NCI-H345 treated with DMSO at 0.1 percent for 48 hours (cell line): Measurements from ENCODE around the gene C19orf73.
A peak's percentile ranks its signal among the peaks of the same experiment; 100 is the strongest.
"Not testable (repeated sequence)": the region's sequence is repeated elsewhere in the genome, so short reads cannot be mapped to it uniquely, and the experiment has no call there.

Source experiments
- DNase-seq: peaks from one replicate; lab custom pipeline; 2025; ENCODE audit not compliant: unreplicated experiment; lab: John Stamatoyannopoulos, UW

The C19orf73 gene

GRCh38 chr19:49103331-49104085, 15.4 kb downstream of the C19orf73 start:
- DNase-seq = no peak

- no peak for DNase-seq
Measured at GRCh38 chr19:49102303-49102702, 16.6 kb downstream of the C19orf73 start.

DNA sequence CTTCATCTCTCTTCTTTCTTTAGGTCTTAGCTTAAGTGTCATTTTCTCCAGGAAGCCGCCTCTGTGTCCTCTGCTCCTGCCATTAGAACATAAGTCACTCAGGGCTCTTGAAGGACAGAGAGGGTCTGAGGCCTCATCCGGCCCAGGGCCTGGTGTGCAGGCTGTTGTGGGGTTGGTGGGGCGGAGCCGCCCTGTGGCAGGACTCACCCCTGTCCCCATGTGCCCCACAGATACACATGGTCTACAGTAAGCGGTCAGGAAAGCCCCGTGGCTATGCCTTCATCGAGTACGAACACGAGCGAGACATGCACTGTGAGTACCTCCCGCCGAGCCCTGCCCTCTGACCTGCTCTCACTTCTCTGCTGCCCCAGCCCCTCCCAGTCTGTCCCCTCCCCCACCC, 17.8 kb downstream of the C19orf73 start:
- DNase-seq = no peak

GRCh38 chr19:49098795-49099194, 20.1 kb downstream of the C19orf73 start:
- DNase-seq = no peak

DNA sequence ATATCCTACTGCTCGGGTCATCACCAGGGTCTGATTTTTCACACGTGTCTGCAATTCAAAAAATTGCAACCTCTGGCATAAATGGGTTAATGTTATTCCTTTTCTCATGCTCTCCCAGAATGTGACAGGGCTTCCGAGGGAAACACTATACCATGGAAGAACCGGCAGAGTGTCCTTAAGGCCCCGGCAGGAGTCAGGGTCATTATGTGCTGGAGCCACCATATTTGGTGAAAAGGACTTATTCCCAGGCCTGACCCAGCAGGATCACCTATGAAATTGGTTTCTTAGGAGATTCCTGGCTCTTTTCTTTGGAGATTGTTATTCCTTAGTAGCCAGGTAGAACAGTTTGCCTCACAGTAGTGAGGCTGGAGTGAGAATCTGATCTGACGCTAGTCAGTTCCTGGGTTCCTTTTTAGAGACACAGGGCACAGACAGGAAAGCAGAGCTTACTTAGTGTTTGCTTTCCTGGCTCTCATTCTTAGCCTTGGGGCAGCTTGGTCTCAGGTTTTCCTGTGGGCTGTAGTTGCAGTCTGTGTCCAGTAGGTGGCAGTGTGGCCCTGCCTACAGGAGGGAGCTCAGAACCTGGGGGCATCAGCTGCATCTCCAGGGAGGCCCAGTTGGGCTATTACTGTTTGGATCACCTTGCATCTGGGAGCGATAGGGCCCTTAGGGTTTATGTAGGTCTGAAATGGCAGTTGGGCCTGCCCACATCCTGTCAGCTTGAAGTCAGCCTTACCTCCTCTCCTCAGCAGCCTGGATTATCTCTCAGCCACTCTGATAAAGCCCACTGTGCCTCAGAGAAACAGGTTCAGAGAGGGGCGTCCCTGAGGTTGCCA, 21.3 kb downstream of the C19orf73 start:
- peak; percentile 55 for DNase-seq

DNA sequence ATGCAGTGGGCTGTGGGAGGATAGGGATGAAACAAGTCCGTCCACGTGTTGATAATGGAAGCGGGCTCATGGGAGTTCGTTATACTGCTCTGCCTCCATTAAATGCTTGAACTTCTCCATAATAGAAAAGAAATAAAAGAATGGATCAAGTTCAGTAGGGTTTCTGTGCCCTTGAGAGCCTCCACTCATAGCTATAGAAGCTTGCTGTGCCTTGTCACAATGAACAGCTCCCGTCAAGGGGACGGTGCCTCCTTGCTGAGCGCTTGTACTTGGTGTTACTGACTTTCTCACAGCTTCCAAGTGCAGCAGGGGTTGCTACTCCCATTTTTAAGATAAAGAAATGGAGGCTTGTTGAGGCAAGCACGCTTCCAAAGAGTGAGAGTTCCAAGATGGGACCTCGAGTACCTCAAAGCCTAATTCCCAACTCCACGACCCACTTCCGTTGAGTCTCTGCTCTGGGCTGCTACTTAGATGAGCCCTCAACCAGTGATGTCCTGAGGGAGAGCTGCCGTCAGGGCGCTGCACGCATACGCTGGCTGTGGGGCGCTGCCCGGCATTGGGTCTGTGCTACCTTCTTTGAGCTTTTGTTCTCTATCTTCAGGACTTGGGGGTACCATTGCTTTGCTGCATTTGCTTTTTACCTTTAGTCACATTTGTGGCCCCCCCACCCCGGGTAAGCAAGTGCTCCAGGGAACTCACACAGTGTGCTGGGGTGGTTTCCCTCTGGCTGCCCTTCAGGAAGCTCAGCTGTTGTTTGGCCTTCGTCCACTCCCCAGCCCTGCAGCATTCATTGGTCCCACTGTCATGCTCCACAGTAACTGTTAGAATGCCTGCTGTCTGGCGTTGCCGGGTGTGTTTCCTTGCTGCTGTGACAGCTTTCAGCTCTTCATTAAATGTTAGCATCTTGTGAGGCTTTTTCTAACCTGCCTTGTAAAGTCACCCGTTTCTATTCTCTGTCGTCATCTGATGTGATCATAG, 24.1 kb downstream of the C19orf73 start:
- DNase-seq = no peak

GRCh38 chr19:49092686-49093085, 26.3 kb downstream of the C19orf73 start:
- DNase-seq = no peak

DNA sequence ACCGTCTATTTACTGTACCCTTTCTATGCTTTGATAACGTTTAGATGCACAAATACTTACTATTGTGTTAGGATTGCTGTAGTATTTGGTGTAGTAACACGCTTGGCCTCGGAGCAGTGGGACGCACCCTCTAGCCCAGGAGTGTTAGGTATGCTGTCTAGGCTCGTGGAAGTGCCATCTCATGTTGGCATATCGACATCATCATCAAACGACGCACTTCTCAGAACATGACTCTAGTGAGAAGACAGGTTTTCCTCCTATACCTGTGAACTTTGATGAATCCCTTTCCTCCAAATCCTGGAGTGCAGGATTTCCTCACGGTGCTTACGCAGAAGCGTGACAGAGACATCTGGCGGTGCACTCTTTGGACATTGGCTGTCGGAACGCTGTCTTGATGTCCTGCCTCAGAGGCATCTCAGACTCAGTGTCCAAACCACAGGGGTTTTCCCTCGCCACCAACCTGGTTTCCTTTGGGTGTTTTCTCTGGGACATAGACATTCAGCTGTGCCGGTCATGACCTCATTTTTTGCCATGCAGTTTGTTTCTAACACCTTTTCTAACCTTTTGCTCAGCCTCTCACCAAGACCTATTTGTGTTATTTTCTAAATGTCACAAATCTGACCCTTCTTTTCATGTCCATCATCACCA, 27.4 kb downstream of the C19orf73 start:
- DNase-seq = no peak

- DNase-seq = no peak
Measured at GRCh38 chr19:49086296-49086695, 32.6 kb downstream of the C19orf73 start.

- no peak for DNase-seq
Measured at GRCh38 chr19:49085868-49086232, 33.1 kb downstream of the C19orf73 start.

DNA sequence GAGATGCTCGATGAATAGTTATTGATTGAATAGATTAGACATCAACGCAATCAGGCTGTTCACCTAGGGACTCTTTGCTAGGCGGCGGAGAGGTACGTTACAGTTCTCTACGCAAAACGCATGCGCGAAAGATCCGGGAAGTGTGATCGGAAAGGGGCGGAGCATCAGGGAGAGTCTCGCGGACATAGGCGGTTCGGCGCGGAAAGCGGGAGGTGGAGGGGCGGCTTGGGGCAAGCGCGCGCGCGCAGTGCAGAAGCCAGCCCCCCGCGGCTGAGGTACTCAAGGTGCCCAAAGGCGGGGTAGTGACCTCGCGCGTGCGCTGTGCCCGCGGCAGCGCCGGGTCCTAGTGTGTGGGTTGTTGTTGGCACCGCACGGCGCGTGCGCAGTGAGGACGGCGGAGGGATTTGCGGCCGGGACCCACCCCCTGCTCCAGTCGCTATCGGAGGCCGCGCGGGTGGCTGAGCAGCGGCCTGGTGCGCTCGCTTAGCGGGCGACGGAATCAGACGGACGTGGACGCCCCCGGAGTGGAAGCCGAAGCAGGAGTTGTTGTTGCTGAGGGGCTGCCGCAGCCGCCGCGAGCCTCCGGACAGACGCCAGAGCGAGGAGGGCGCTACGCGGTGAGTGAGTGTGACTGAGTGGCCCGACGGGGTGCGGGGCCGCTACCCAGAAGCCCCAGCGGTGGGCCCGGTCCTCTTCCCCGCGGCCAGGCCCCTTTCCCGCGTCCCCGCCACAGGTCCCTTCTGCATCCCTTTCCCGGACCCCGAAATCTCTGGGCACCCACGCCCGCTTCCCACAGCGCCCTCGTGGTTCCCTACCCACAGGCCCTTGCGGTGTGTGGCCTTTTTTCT, 33.7 kb downstream of the C19orf73 start, which contains the start of gene SNRNP70:
Gene SNRNP70 (plus strand): TSS at position 432 of the 848 bp plus-strand sequence. CDS start 964 bp downstream, outside the sequence.
- peak; percentile 92 for DNase-seq

- DNase-seq = no peak
Measured at GRCh38 chr19:49084206-49085019, 34.5 kb downstream of the C19orf73 start.

DNA sequence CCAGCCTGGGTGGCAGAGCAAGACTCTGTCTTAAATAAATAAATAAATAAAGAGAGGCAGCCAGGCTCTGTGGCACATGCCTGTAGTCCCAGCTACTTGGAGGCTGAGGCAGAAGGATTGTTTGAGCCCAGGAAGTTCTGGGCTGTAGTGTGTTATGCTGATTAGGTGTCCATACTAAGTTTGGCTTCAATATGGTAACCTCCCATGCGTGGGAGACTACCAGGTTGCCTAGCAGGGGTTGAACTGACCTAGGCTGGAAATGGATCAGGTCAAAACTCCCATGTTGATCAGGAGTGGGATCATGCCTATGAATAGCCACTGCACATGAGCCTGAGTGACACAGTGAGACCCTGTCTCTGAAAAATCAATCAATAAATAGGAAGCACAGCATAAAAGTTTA, 37.7 kb downstream of the C19orf73 start:
- DNase-seq = no peak

DNA sequence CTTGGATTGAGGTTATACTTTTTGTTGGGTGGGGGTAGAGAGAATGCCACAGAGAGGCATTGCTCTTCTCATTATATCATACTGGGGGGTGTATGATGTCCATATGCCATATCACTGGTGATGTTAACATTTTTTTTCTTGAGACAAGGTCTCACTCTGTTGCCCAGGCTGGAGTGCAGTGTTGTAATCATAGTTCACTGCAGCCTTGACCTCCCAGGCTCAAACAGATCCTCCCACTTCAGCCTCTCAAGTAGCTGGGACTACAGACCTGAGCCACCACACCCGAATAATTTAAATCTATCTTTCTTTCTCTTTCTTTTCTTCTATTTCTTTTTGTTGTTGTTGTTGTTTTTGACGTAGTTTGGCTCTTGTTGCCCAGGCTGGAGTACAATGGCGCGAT, 38.6 kb downstream of the C19orf73 start:
- DNase-seq = no peak

DNA sequence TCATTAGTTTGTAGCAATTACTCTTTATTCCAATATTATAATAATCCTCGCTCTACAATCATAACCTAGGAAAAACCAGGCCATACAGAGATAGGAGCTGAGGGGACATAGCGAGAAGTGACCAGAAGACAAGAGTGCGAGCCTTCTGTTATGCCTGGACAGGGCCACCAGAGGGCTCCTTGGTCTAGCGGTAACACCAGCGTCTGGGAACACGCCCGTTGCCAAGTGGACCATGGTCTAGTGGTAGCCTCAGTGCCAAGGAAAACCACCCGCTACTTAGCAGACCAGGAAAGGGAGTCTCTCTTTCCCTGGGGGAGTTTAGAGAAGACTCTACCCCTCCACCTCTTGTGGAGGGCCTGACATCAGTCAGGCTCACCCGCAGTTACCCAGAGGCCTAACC, 44.1 kb downstream of the C19orf73 start:
- not testable (repeated sequence) for DNase-seq

DNA sequence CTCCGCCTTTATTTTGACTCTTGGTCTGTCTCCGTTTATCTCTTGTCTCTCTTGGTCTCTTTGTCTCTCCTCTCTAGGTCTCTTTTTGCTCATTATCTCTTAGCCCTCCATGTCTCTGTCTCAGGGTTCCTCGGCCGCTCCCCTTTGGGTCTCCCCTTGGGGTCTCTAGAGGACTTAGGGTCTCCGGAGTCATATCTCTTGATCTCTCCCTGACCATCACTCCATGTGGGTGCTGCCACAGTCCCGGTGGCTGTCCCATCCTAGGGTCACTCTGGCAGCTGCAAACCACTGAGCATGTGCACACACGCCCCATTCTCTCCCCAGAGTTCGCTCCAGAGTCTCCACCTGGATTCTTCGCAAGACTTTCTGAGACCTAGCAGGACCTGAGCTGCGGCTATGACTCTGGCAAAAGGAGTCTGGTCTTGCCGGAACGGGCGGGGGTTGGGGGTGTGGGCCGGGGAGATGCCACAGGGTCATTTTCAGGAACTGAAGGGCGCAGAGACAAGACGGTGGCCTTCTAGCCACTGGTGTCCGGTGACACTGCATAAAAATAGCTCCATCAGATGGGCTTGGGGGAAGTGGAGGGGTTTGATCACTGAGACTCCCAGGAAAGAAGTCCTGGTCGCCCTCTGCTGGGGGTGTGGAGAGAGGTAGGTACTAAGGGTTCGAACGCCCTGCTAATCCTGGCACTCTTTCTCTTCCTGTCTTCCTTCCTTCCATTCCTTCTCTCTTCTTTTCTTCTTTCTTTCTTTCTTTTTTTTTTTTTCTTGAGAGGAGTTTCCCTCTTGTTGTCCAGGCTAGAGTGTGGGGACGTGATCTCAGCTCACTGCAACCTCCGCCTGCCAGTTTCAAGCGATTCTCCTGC, 45.2 kb downstream of the C19orf73 start:
- DNase-seq = no peak

GRCh38 chr19:49071860-49072547, 46.9 kb downstream of the C19orf73 start:
- no peak for DNase-seq
